PC-3 (cell line): ENCODE measurements around the gene OR56A1.
A peak's percentile ranks its signal among the peaks of the same experiment; 100 is the strongest.

Experiments
- CTCF ChIP-seq: fragments of 300-600 bp; sonication (generic); conservative IDR thresholded peaks from 2 replicates; pipeline ENCODE4 v1.5.1; 2017; ENCODE audit warnings: antibody characterized with exemption, low read depth, mild to moderate bottlenecking, low read length
- EZH2 ChIP-seq: fragments of 300-600 bp; sonication (generic); IDR thresholded peaks from one replicate; pipeline ENCODE4 v1.6.1; 2017; ENCODE audit warnings: antibody characterized with exemption, mild to moderate bottlenecking, low read length; ENCODE audit not compliant: unreplicated experiment
- EZH2phosphoT487 ChIP-seq: fragments of 300-600 bp; sonication (generic); IDR thresholded peaks from 2 replicates; pipeline ENCODE4 v1.6.1; 2018; ENCODE audit warnings: mild to moderate bottlenecking, antibody characterized with exemption, low read length, borderline replicate concordance

- TF ChIP-seq CTCF (peak; percentile 63), EZH2 (no peak), EZH2phosphoT487 (no peak)
These were observed 7.6 kb downstream of the OR56A1 start for GRCh38 chr11:6022956-6023355.
